Sigmoid colon (tissue), 4 donors: Measurements from ENCODE around the gene RASA2.
A peak's percentile ranks its signal among the peaks of the same experiment; 100 is the strongest.

Source experiments
- POLR2AphosphoS5 ChIP-seq, 4 donors: sonication (generic); formaldehyde crosslinking; IDR thresholded peaks; one replicate each; pipeline ENCODE4 v1.6.1; 2017; ENCODE audit warnings: antibody characterized with exemption in 4 of 4
- TF ChIP-seq, protein P1 (sequence below), 4 experiments: fragments of 450-650 bp in 3 of 4; fragments of 200-600 bp in 1 of 4; IDR thresholded peaks; one replicate each; pipeline ENCODE4 v1.5.1; 2016 to 2019; ENCODE audit warnings: antibody characterized with exemption in 4 of 4, mild to moderate bottlenecking in 3 of 4, moderate library complexity in 2 of 4

GRCh38 chr3:141442446-141442845 is 44.4 kb upstream of the RASA2 start:
- TF ChIP-seq, protein P1, sequence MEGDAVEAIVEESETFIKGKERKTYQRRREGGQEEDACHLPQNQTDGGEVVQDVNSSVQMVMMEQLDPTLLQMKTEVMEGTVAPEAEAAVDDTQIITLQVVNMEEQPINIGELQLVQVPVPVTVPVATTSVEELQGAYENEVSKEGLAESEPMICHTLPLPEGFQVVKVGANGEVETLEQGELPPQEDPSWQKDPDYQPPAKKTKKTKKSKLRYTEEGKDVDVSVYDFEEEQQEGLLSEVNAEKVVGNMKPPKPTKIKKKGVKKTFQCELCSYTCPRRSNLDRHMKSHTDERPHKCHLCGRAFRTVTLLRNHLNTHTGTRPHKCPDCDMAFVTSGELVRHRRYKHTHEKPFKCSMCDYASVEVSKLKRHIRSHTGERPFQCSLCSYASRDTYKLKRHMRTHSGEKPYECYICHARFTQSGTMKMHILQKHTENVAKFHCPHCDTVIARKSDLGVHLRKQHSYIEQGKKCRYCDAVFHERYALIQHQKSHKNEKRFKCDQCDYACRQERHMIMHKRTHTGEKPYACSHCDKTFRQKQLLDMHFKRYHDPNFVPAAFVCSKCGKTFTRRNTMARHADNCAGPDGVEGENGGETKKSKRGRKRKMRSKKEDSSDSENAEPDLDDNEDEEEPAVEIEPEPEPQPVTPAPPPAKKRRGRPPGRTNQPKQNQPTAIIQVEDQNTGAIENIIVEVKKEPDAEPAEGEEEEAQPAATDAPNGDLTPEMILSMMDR (IDR thresholded peaks at IDR 0.05) = no peak
- TF ChIP-seq POLR2AphosphoS5 (IDR thresholded peaks at IDR 0.05) = peak; percentile 77 to 90 (median 84)
